Measurements from ENCODE around the gene PCDHGA4.

- TF ChIP-seq MAX (IDR thresholded peaks at IDR 0.05), result no peak
- no peak for TF ChIP-seq EP300 (IDR thresholded peaks at IDR 0.05; ENCODE audit: borderline replicate concordance)
- no peak for TF ChIP-seq TAF1 (IDR thresholded peaks at IDR 0.05; ENCODE audit: low read depth)
These were observed 11.4 kb downstream of the PCDHGA4 start for GRCh38 chr5:141366016-141366896.

Data from Ishikawa (cell line).